Heart left ventricle (tissue), 16 donors: ENCODE data around the gene CIB1. TPM values are rescaled to one million over a fixed set of nuclear protein-coding genes. Genes with fewer than 3 reads are reported as not detected.

Experiments used
- ATAC-seq, 4 donors: fragments of 200-7000 bp; cut with Tn5 transposase; one replicate each; pipeline ENCODE4 v1.9.1; 2020 to 2022; ENCODE audit warnings: moderate library complexity in 4 of 4, mild to moderate bottlenecking in 3 of 4, moderate number of reproducible peaks in 1 of 4
- DNase-seq, 5 donors: peaks; one replicate each; pipeline ENCODE4 v3.0.0-alpha.2; 2020
- H3K27ac ChIP-seq, 12 donors: fragments of 200-600 bp; sonication (generic) in 4 of 12; one replicate each; pipeline versions ENCODE4 v1.5.0 to v1.8.0; 2016 to 2022; ENCODE audit warnings: mild to moderate bottlenecking in 2 of 12
- H3K27me3 ChIP-seq, 9 donors: fragments of 200-600 bp; sonication (generic) in 2 of 9; one replicate each; pipeline versions ENCODE4 v1.5.1 to v1.8.0; 2016 to 2022; ENCODE audit warnings: mild to moderate bottlenecking in 3 of 9
- H3K36me3 ChIP-seq, 9 donors: fragments of 200-600 bp; sonication (generic) in 2 of 9; one replicate each; pipeline versions ENCODE4 v1.5.0 to v1.8.0; 2018 to 2022; ENCODE audit warnings: mild to moderate bottlenecking in 2 of 9
- H3K4me1 ChIP-seq, 12 donors: fragments of 200-600 bp; sonication (generic) in 4 of 12; one replicate each; pipeline versions ENCODE4 v1.5.0 to v1.8.0; 2016 to 2022; ENCODE audit warnings: mild to moderate bottlenecking in 3 of 12
- H3K4me3 ChIP-seq, 12 donors: fragments of 200-600 bp; sonication (generic) in 4 of 12; one replicate each; pipeline versions ENCODE4 v1.5.0 to v1.8.0; 2017 to 2022; ENCODE audit warnings: mild to moderate bottlenecking in 9 of 12, moderate library complexity in 4 of 12
- H3K9me3 ChIP-seq, 12 donors: fragments of 200-600 bp; sonication (generic) in 4 of 12; one replicate each; pipeline versions ENCODE4 v1.5.0 to v1.8.0; 2016 to 2022; ENCODE audit warnings: mild to moderate bottlenecking in 1 of 12
- POLR2A ChIP-seq, 2 donors: fragments of 450-650 bp; IDR thresholded peaks; one replicate each; pipeline ENCODE4 v1.6.1; 2017; ENCODE audit warnings: antibody characterized with exemption in 2 of 2, mild to moderate bottlenecking in 2 of 2, moderate library complexity in 2 of 2
- WGBS, 4 donors: extraction: QIAGEN DNeasy Blood & Tissue Kit in 2 of 4; methylation state at CpG; one replicate each; pipeline versions ENCODE4 v1.1.5 to v1.1.7; 2013 to 2018; 5-methylcytosine and 5-hydroxymethylcytosine counted together
- intact Hi-C, 10 donors: fragments of 100-400 bp; cut with DNase I; formaldehyde crosslinking; loops; one replicate each; pipeline versions ENCODE4 v1.11.1 to v1.14.2; 2022
- polyA plus RNA-seq, 2 donors: library from polyadenylated mRNA; stranded (reverse); fragments of 200-250 nt; gene quantifications; one replicate each; pipeline ENCODE4 v1.2.3, GENCODE V29; 2013
- total RNA-seq, 9 donors: library from RNA; depleted of rRNA in 2 of 9; stranded (reverse); fragments of >200 nt in 2 of 9; fragmentation: NEBNext Ultra II Directional in 3 of 9; extraction: Animal tissue kit (Norgen Biotek cat#: 25700) in 3 of 9; gene quantifications; one replicate each; pipeline versions ENCODE4 v1.1.0 to v1.2.4, GENCODE V29; 2016 to 2023
- TF ChIP-seq, protein P1 (sequence below), 12 donors: fragments of 200-600 bp; sonication (generic) in 4 of 12; IDR thresholded peaks; one replicate each; pipeline versions ENCODE4 v1.5.0 to v1.8.0; 2018 to 2022; ENCODE audit warnings: antibody characterized with exemption in 12 of 12, mild to moderate bottlenecking in 5 of 12
- donor health status: ischemic (EF 13 %, LVEDD 7.1; RV severe dilation, severe dysfunction).
- donor health status: healthy with polysubstance abuse.
- donor health status: DM: no; HTN: yes; CAD: no.
- donor health status: DM: no; HTN: no; CAD: no.
- donor health status: ischemic (EF 25% LVEDD 6.9; RV normal size, moderate dysfunction).
- donor health status: ischemic (EF 25% LVEDD 5.7; RV mildly dilated, moderate dysfunction).
- donor health status: healthy.
- donor health status: DM: yes; HTN: yes; CAD: no.
- donor health status: ischemic (EF 35%, LVEDD 5.7; RV mildly dilated, moderate dysfunction).
- donor health status: nonischemic (EF 11% LVEDD 7.7; RV severe dilation, severe dysfunction).
- donor health status: DM: yes; HTN: yes; CAD: no.
- donor health status: PGD.
- donor health status: ischemic (EF 29% LVEDD 5.4; RV normal size, mild dysfunction).
- donor health status: nonischemic (EF 23%, LVEDD 6.1; RV moderate dilation, normal function).

CIB1 gene
- total and polyA plus RNA-seq, 11 donors, result 38.7 to 145 (median 80.8) TPM

DNA sequence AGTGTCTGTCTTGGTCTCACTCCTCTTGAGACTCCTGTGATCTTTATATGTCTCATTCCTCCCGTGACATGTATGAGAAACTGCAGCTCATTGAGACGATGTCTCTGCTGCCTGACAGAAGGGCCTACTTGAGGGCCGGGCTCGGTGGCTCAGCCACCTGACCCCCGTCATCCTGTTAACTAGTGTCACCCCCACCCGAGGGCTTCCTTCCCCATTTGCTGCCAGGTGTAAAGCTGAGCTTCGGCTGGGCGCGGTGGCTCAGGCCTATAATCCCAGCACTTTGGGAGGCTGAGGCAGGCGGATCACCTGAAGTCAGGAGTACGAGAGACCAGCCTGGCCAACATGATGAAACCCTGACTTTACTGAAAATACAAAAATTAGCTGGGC, 19.9 kb downstream of the CIB1 start:
- Histone ChIP-seq H3K36me3 (peaks cover 0 to 15% (median 3%) of the 10 kb centered on the region in 9 donors), H3K9me3 (no peaks in the 10 kb centered on the region), H3K4me1 (peaks cover 0 to 47% (median 21%) of the 10 kb centered on the region in 12 donors), H3K27ac (peak overlapping the region in 2 of 12 donors; percentile 32 to 65), H3K27me3 (no peaks in the 10 kb centered on the region), H3K4me3 (no peak overlapping the region)
- no peak for ATAC-seq
- intact Hi-C loops, result no loop called here
- 68 to 79% (median 74%) methylated on average over 11 of the region's 11 CpGs for WGBS, 4 donors
- no peak for TF ChIP-seq POLR2A (IDR thresholded peaks at IDR 0.05)
- TF ChIP-seq, protein P1, sequence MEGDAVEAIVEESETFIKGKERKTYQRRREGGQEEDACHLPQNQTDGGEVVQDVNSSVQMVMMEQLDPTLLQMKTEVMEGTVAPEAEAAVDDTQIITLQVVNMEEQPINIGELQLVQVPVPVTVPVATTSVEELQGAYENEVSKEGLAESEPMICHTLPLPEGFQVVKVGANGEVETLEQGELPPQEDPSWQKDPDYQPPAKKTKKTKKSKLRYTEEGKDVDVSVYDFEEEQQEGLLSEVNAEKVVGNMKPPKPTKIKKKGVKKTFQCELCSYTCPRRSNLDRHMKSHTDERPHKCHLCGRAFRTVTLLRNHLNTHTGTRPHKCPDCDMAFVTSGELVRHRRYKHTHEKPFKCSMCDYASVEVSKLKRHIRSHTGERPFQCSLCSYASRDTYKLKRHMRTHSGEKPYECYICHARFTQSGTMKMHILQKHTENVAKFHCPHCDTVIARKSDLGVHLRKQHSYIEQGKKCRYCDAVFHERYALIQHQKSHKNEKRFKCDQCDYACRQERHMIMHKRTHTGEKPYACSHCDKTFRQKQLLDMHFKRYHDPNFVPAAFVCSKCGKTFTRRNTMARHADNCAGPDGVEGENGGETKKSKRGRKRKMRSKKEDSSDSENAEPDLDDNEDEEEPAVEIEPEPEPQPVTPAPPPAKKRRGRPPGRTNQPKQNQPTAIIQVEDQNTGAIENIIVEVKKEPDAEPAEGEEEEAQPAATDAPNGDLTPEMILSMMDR (IDR thresholded peaks at IDR 0.05), result no peak
- DNase-seq, result peak in 2 of 5 donors; percentile 19 to 24

DNA sequence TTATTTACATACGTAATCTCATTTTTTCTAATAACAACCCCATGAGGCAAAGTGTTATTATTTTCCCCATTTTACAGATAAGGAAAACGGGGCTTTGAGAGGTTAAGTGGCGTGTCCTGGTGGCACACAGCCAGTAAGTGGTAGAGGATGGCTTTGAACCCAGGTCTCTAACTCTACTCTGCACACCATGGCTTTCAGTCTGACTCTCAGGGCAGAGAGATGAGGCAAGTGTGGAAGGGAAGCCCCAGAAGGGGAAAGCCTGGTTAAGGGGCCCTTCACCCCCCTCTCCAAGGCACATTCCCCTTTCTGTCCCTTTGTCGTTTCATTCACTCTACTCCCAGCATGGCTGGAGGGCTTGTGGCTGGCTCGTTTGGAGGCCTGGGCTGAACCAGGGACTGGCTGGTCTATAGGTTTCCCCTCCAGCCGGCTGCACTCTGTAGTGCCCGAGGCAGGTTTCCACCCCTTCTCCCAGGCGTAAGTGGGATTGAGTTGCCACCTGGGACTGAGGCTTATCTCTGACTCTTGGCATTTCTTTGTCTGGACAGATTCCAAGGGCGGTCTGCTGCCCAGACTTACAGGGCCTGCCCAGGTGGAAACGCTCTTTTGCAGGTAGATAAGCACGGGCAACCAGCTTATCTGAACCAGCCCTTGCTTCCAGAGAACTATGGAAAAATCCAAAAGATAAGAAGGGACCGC, 20.5 kb downstream of the CIB1 start:
- Histone ChIP-seq H3K27ac (peak overlapping the region in 2 of 12 donors; percentile 32 to 65), H3K4me1 (peaks cover 0 to 47% (median 21%) of the 10 kb centered on the region in 12 donors), H3K9me3 (no peaks in the 10 kb centered on the region), H3K27me3 (no peaks in the 10 kb centered on the region), H3K4me3 (no peak overlapping the region), H3K36me3 (peaks cover 0 to 12% (median 0%) of the 10 kb centered on the region in 9 donors)
- peak in 2 of 5 donors; percentile 26 to 47 for DNase-seq
- peak in 3 of 4 donors; percentile 18 to 48 (median 23) for ATAC-seq
- WGBS, 4 donors, result 45 to 57% (median 48%) methylated on average over 11 to 12 of the region's 12 CpGs
- intact Hi-C loops, result no loop called here
- no peak for TF ChIP-seq POLR2A (IDR thresholded peaks at IDR 0.05)
- TF ChIP-seq, protein P1 (IDR thresholded peaks at IDR 0.05), result no peak

- TF ChIP-seq, protein P1 (IDR thresholded peaks at IDR 0.05), result no peak
- no peak for TF ChIP-seq POLR2A (IDR thresholded peaks at IDR 0.05)
- intact Hi-C loops, result no loop called here
- Histone ChIP-seq H3K27ac (peak overlapping the region in 1 of 12 donors; percentile 65), H3K4me1 (peaks cover 0 to 47% (median 21%) of the 10 kb centered on the region in 12 donors), H3K27me3 (no peaks in the 10 kb centered on the region), H3K9me3 (no peaks in the 10 kb centered on the region), H3K36me3 (peaks cover 0 to 6% (median 0%) of the 10 kb centered on the region in 9 donors), H3K4me3 (no peak overlapping the region)
- 78 to 85% (median 80%) methylated on average over 28 to 35 of the region's 35 CpGs for WGBS, 4 donors
- peak in 2 of 5 donors; percentile 19 to 21 for DNase-seq
- ATAC-seq, result peak in 1 of 4 donors; percentile 2
Observed at GRCh38 chr15:90212221-90213098, 21.3 kb downstream of the CIB1 start.
